GM12872 (cell line): ENCODE results near the gene F8.

Experiments used
- TF ChIP-seq, protein P1 (sequence below): IDR thresholded peaks from 3 replicates; pipeline ENCODE4 v1.5.1; 2011; ENCODE audit warnings: low read depth, mild to moderate bottlenecking, low read length, moderate library complexity; ENCODE audit not compliant: insufficient read depth

The F8 gene

DNA sequence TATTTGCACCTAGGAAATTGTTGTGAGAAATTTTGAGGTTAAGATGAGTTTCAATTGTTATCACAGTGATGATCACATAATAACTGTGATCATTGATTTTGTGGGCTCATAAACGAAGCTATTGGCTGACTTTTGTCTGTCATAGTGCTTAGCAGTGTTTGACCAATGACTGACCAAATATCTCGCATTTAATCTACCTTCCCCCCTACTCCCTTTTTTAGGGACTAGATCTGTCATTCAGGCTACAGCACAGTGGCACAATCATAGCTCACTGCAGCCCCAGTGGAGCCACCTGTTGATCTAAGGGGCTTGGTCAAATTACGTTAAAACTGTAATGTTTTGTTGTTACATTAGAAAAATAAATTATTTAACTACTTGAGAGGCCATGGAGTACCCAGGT is 5.6 kb upstream of the F8 start:
- TF ChIP-seq, protein P1, sequence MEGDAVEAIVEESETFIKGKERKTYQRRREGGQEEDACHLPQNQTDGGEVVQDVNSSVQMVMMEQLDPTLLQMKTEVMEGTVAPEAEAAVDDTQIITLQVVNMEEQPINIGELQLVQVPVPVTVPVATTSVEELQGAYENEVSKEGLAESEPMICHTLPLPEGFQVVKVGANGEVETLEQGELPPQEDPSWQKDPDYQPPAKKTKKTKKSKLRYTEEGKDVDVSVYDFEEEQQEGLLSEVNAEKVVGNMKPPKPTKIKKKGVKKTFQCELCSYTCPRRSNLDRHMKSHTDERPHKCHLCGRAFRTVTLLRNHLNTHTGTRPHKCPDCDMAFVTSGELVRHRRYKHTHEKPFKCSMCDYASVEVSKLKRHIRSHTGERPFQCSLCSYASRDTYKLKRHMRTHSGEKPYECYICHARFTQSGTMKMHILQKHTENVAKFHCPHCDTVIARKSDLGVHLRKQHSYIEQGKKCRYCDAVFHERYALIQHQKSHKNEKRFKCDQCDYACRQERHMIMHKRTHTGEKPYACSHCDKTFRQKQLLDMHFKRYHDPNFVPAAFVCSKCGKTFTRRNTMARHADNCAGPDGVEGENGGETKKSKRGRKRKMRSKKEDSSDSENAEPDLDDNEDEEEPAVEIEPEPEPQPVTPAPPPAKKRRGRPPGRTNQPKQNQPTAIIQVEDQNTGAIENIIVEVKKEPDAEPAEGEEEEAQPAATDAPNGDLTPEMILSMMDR, result no peak

DNA sequence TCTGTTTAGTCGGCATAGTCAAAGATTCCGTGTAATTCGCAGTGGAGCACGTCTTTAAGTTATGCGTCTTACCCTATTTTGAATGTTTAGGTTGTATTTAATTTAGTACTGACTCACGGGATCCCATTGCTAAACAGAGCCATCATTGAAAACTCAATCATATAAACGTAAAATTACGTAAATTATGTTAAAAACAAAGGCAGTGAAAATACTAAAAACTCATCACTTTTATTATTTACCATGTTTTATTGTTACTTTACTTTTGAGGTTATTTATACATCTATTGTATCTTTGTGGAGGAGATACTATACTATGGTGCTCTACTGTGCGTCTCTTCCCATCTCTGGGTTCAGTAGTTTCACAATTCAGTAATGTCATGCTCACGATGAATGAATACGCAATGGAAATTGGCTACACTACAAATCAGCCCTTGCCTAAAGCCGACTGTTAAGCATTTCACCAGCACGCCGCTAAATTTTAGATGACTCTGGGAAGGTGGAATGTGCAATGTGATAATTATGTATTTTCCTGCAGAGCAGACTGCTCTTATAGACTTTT is 5.1 kb upstream of the F8 start:
- TF ChIP-seq, protein P1, result no peak

DNA sequence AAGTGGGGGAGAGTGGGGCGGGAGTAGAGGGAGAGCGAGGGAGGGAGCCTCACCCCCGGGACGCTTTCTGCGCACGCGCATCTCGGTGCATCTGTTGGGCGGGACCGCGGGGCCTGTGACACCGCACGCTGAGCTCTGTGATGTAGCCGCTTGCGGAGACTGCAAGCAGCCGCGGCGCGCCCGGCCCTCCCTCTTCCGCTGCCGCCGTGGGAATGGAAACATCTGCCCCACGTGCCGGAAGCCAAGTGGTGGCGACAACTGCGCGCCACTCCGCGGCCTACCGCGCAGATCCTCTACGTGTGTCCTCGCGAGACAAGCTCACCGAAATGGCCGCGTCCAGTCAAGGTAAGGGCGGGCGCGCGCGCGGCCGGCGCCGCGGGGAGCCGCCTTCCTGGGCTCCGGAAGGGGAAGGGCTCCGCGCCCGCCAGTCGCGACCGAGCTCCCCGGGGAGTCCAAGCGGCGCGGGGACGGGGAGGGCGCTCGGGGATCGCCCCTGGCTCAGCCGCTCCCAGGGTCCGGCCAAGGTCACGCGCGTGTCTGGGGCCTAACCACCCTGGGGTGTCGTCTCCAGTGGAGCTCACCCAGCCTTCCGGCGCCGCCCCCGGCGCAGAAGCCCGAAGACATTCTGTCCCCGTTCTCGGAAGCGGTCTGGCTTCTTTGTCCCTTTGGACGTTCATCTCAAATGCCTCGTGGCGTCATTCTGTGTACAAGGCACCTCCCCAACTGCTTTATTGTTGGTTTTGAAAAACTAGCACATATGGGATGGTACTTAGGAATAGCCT is 4.4 kb upstream of the F8 start, which contains the start of gene FUNDC2:
FUNDC2 (plus strand) TSS at position 118 of the 782 bp plus-strand sequence; CDS start at position 213, 95 bp downstream.
- TF ChIP-seq, protein P1, result no peak

DNA sequence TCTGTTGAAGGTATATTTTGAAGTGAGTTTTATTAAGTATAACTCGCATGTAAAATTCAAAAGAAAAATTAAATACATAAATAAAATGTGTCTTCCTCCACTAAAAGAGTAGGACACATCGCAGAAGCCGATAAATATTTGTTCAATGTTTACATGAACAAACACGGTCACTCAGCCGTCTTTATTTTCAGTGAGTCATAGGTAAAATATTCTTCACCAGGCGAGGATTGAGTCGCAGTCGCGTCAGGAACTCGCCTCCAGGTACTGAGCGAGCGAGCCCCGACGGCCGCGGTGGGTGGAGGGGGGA is 3.9 kb upstream of the F8 start:
- TF ChIP-seq, protein P1, result no peak

DNA sequence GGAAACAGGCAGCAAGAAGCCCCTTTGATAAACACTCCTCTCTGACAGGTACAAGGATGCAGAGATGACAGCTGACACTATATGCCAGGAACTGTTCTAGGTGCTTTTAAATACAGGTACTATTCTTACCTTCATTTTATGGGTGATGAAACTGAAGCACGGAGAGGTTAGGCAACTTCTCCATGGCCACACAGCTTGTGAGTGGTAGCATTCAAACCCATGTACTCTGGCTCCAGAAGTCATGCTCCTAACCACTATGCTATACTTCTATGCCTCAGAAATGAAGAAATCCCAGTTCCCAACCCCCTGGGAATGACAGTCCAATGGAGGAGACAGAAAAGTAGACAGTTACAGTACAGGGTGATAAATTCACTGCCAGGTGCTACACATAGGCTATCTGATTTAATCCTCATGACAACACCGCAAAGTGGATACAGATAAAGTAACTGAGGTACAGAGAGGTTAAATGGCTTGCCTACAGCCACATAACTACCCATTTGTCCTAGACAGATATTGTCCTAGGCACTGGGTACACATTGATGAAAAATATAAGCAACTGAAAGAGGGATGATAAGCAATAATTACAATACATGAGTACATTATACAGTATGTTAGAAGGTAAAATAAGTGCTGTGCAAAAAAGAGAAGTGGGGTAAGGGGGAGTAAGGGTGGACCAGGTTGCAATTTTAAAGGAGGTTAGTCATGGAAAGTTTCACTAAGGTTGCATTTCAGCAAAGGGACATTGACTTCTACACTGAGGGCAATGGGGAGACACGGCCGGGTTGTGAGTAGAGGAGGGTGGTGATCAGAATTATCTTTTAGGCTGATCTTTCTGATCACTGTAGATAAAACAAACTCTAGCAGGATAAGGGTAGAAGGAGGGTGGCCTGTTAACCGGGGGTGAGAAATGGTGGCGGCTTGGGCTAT is 1.6 kb upstream of the F8 start:
- TF ChIP-seq, protein P1, result no peak

DNA sequence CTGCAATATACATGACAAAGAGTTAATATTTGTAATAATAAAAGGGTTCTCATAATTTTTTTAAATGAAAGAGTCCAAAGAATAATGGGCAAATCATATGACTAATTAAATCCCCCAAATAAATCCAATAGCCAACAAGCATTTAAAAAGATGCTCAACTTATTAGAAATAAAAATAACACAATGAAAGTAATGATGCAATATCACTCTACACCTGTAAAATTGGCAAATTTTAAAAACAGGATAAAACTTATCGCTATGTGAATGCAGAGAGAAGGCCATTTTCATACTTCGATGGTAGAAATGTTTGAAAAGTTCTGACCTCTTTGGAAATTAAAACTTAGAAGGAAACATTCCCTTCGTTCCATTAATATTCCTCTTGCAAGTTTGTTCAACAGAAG is 1.9 kb downstream of the F8 start:
- TF ChIP-seq, protein P1, result no peak

DNA sequence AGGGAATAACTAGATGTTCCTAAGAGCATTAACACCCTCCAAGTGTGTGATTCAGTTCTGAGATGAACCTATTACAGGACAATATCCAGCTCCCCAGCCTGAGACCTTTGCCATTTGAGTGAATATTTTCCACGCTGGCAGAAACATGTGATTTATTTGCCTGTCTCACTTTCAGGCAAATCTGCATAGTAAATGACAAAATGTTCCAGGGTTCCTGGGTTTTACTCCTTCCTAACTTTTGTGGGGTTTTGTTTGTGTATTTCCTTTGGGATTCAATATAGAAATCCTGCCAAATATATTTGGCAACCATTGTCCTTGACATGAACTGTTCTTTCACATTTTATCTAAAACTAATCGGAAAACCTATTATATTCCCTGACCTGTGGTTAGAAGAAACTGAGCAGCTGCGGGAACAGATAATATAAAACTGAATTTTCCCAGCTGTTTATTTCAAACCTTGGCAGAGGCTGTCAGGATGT is 12.5 kb downstream of the F8 start:
- TF ChIP-seq, protein P1, result no peak
